Measurements from ENCODE around the gene GRK1. TPM values are rescaled to one million over a fixed set of nuclear protein-coding genes. Genes with fewer than 3 reads are reported as not detected.

GRK1 gene
- total and polyA plus RNA-seq, 11 donors: 0.08 to 1.3 (median 0.16) TPM; not detected in 3

DNA sequence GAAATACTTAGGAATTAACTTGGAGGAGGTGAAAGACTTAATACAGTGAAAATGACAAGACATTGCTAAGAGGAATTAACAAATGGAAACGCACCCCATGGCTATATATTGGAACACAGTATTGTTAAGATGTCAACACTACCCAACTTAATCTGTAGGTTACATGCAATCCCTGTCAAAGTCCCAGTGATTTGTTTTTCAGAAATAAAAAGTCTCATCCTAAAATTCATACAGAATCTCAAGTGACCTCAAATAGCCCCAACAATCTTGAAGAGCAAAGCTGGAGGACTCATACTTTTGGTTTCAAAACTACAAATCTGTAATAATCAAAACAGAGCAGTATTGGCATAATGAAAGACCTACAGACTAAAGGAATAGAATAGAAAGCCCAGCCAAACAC is 22.2 kb upstream of the GRK1 start:
- TF ChIP-seq, protein P1, sequence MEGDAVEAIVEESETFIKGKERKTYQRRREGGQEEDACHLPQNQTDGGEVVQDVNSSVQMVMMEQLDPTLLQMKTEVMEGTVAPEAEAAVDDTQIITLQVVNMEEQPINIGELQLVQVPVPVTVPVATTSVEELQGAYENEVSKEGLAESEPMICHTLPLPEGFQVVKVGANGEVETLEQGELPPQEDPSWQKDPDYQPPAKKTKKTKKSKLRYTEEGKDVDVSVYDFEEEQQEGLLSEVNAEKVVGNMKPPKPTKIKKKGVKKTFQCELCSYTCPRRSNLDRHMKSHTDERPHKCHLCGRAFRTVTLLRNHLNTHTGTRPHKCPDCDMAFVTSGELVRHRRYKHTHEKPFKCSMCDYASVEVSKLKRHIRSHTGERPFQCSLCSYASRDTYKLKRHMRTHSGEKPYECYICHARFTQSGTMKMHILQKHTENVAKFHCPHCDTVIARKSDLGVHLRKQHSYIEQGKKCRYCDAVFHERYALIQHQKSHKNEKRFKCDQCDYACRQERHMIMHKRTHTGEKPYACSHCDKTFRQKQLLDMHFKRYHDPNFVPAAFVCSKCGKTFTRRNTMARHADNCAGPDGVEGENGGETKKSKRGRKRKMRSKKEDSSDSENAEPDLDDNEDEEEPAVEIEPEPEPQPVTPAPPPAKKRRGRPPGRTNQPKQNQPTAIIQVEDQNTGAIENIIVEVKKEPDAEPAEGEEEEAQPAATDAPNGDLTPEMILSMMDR (IDR thresholded peaks at IDR 0.05): no peak
- no peak for TF ChIP-seq POLR2A (IDR thresholded peaks at IDR 0.05)
- DNase-seq: no peak
- 93 to 100% (median 98%) methylated on average over 1 of the region's 1 CpG for WGBS, 4 donors
- Histone ChIP-seq H3K27ac (no peak overlapping the region), H3K9me3 (no peaks in the 10 kb centered on the region), H3K36me3 (peaks cover 0 to 16% (median 10%) of the 10 kb centered on the region in 9 donors), H3K27me3 (no peaks in the 10 kb centered on the region), H3K4me1 (peaks cover 0 to 22% (median 9%) of the 10 kb centered on the region in 12 donors), H3K4me3 (no peak overlapping the region)
- ATAC-seq: no peak
- intact Hi-C loops (cut with DNase I): no loop called here

DNA sequence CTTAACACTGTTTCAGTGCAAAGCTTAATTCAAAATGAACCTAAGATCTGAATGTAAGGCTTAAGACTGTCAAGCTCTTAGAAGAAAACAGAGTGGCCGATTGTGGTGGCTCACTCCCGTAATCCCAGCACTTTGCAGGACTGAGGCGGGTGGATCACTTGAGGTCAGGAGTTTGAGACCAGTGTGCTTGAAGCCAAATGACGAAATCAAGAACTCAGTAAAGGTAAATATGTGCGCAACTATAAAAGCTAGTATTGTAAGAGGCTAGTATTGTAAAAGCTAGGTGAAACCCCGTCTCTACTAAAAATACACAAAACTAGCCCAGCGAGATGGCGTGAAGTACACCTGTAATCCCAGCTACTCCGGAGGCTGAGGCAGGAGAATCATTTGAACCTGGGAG is 21.7 kb upstream of the GRK1 start:
- H3K4me1 ChIP-seq: peaks cover 0 to 19% (median 9%) of the 10 kb centered on the region in 12 donors
- H3K27me3 ChIP-seq: no peaks in the 10 kb centered on the region
- intact Hi-C loops (cut with DNase I): no loop called here
- peaks cover 0 to 11% (median 5%) of the 10 kb centered on the region in 9 donors for H3K36me3 ChIP-seq
- ATAC-seq: no peak
- 95 to 99% (median 97%) methylated on average over 9 of the region's 9 CpGs for whole genome bisulfite sequencing, 4 donors
- no peak for TF ChIP-seq POLR2A (IDR thresholded peaks at IDR 0.05)
- TF ChIP-seq, protein P1 (IDR thresholded peaks at IDR 0.05): no peak
- H3K27ac ChIP-seq: no peak overlapping the region
- no peaks in the 10 kb centered on the region for H3K9me3 ChIP-seq
- no peak for DNase-seq
- no peak overlapping the region for H3K4me3 ChIP-seq

DNA sequence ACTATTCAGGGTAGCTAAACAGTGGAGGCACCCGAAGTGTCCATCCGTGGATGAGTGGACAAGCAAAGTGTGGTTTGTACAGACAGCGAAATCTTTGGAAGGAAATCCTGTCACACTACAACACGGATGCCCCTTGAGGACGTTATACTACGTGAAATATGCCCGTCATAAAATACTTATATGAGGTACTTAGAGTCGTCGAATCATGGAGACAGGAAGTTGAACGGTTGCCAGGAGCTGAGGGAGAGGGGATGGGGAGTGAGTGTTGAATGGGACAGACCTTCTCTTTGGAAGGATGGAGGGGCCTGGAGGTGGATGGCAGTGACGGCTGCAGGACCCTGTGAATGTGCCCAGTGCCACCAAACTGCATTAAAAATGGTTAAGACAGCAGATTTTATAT is 20.6 kb upstream of the GRK1 start:
- WGBS, 4 donors: 34 to 53% (median 39%) methylated on average over 11 of the region's 11 CpGs
- Histone ChIP-seq H3K36me3 (peaks cover 0 to 3% (median 0%) of the 10 kb centered on the region in 9 donors), H3K27me3 (no peaks in the 10 kb centered on the region), H3K9me3 (no peaks in the 10 kb centered on the region), H3K27ac (no peak overlapping the region), H3K4me1 (peaks cover 0 to 19% (median 9%) of the 10 kb centered on the region in 12 donors), H3K4me3 (no peak overlapping the region)
- ATAC-seq (no peak), DNase-seq (peak in 3 of 5 donors; percentile 2 to 16 (median 7))
- TF ChIP-seq POLR2A (IDR thresholded peaks at IDR 0.05): no peak
- TF ChIP-seq, protein P1 (IDR thresholded peaks at IDR 0.05): no peak
- intact Hi-C loops (cut with DNase I): no loop called here

DNA sequence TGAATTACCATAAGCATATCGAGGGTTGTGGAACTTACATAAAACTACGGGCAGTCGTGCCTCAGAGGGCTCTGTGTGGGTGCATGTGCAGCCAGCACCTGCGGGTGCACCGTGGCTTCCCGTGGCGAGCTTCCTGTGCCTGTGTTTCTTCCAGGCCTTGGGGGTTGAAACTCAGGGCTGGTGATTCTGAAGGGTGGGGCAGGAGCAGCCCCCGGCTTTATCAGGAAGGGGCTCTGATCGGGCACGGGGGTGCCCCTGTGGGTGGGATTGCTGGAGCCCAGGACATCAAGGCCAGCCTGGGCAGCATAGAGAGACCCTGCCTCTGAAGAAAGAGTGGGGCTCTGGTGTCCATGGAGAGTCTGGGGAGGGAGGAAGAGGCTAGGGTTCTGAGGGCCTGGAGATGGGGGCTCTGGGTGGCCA is 20.1 kb upstream of the GRK1 start:
- Histone ChIP-seq H3K4me3 (no peak overlapping the region), H3K36me3 (no peaks in the 10 kb centered on the region), H3K9me3 (no peaks in the 10 kb centered on the region), H3K27ac (peak overlapping the region in 7 of 12 donors; percentile 1 to 75 (median 34)), H3K4me1 (peaks cover 0 to 19% (median 9%) of the 10 kb centered on the region in 12 donors), H3K27me3 (no peaks in the 10 kb centered on the region)
- TF ChIP-seq, protein P1 (IDR thresholded peaks at IDR 0.05): no peak
- no peak for TF ChIP-seq POLR2A (IDR thresholded peaks at IDR 0.05)
- 82 to 91% (median 85%) methylated on average over 10 of the region's 10 CpGs for WGBS, 4 donors
- intact Hi-C loops (cut with DNase I): no loop called here
- ATAC-seq: peak in 3 of 4 donors; percentile 5 to 43 (median 16)
- DNase-seq: peak in 2 of 5 donors; percentile 8 to 9

Measured in heart left ventricle (tissue), 16 donors.